Stimulated activated naive CD4-positive, alpha-beta T cell treated with Interleukin-2 at 50 U/mL for 16 hours (primary cell): ENCODE measurements around the gene SH3BP5L.

ENCODE experiments used
- DNase-seq: peaks from one replicate; lab custom pipeline; 2025; lab: John Stamatoyannopoulos, UW

Gene SH3BP5L

DNA sequence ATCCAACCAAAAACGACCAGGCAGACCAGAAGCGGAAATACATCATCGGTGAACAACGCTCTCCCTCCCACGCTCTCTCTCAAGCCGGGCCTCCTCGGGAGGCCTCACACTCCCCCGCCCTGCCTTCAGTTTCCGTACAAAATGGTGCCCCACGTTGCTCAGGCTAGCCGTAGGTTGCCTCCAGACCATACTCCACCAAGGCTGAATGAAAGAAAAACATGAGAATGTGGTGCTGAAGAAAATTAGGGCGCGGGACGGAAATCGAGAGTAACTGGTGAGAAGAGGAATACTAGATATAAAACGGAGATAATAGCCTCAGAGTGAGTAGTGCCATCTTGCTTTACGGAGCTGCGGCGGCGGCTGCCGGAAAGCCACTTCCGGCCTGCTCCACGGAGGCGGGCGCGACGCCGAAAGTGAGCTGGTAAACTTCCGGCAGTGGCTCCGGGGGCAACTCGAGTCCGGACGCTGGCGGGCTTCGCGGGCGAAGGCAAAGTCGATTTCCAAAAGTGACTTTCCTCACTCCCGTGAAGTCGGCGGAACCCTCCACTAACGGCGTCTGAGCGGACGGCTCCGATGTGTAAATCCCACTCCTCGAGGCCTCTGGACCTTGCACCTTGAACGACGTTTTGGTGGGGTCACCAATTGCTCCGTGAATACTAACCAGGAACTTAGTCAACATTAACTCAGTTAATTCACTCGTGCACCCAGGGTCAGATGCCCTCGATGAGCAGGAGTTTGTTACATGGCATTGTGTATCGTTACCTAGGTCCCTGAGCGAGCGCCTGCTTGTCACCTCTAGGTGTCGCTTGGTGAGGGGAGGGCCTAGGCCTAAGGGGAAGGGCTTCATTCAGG lies at the start of gene SH3BP5L:
Gene SH3BP5L (minus strand): TSS at position 7 of the 852 bp plus-strand sequence. CDS start 980 bp downstream, outside the sequence.
- DNase-seq = peak; percentile 90

DNA sequence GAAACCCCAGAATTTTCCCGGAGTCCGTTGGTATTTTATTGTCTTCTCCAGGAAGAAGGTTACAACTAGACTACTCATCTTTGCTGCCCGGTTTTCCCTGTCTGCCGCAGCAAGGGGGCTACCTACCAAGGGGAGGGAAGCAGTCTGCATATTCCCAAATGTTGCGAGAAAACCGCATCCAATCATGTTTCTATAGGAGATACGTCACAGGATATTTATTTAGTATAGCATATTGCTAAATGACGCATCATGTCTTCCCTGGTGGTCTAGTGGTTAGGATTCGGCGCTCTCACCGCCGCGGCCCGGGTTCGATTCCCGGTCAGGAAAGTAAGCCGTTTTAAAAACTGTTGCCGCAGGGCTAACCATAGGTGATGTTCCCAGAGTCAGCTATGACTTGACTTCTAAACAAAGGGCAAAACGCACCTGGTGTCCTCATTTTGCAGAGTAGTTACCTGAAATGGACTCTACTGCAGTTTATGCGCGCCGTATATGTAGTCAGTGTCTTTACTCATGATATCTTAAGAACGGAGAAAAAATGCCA lies 48.3 kb upstream of the SH3BP5L start:
- DNase-seq = peak; percentile 64

DNA sequence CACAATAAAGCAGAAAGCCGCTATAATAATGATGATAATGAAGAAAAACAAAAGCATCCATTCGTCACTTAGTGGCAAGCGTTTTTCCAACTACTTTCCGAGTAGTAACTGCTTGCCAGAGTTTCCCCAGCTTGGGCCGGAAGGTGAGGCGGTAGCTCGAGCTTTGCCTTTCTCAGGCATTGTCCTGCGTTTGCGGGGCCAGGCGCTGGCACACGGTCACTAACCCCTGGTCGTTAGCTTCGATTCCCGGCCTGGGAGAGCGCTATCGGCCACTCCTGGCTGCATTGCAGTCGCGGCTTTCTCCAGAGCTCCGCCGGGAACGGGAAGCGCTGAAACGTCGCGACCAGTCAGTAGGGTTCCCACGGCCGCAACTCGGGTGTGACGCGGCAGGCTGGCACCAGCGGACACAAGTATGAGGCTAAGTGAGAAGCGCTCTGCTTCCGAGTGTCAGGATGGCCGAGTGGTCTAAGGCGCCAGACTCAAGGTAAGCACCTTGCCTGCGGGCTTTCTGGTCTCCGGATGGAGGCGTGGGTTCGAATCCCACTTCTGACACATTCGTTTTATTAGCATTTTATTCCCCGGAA lies 47.8 kb upstream of the SH3BP5L start:
- peak; percentile 87 for DNase-seq

DNA sequence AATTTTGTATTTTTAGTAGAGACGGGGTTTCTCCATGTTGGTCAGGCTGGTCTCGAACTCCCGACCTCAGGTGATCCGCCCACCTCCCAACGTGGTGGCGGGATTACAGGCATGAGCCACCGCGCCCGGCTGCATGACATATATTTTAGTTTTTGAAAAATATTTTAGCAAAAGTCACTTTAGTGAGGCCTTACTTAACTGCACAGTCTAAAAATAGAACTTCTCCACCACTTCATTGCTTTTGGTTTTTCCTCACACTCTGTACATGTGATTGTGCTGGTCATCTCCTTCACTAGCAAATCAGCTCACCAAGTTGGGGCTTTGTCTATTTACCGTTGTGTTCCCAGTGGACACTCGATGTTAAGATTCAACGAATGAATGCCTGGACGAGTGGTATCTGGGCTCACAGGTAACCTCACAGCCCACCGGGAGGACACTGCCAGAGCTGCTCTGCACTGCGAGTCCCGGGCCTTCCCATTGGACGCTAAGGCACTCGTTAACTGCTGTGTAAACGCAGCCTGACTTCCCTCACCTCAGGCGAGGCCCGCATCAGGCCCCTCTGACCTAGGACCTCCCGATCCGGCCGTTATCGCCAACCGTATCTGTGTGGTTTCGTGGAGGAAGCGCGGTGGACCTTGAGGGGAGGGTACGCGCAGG lies 47.2 kb upstream of the SH3BP5L start:
- DNase-seq = peak; percentile 23

DNA sequence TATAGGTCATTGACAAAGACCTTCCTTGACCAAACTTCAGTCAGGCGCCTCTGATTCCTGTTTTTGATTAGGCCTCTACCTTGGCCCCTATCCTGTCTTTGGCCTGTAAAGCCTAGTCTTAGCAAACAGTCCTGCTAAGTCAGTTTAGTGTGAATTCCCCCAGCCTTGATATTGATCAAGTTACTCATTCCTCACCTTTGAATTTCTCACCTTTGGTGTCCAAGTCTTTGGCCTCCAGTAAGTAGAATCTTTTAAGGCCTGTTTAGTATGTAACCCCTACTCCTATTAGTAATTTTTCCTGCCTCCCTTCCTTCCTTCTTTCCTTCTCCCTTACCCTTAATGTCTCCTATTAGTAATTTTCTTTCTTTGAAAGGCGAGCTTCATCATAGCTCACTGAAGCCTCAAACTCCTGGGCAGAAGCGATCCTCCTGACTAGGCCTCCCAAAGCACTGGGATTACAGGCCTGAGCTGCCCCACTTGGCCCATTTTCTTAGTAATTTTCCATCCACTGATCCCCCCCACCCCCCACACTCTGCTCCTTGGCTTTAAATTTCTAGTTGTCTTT lies 46.2 kb upstream of the SH3BP5L start:
- no peak for DNase-seq

DNA sequence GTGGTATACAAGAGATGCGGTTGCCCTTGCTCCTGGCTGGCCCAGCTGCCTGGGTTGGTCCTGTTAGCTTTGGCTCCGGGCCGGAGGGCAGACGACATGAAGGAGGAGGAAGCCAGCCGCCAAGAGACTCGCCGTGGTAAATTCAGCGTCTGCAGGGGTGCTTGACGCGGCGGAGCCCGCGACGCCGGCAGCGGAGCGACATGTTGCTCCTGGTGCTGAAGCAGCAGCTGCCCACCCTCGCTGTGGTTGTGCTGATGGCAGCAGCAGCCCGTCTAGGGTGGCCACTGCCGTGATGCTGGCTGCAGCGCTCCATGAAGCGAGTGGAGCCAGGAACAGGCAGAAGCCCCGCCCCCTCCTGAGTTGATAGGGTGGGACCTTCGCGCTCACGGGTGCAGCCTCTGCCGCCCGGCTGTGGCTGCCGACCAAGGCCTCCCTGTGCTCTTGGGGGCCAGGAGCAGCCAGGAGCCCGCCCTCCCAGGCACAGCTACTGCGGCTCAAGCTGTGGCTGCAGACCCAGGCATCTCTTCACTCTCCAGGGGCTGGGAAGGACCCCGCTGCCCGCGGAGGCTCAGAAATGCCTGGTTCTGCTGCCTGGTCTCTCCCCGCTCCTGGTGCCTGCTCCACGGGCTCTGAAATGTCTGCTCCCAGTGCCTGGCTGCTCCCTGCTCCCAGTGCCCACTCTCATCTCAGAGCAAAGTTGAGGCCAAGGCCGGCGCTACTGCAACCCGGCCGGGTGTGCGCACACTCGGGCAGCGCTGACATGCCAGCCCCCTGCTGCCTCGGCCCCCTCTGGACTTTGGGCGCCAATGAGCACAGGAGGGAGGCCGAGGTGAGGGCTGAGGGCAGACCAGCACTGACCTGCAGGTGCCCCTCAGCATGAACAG lies 37.5 kb upstream of the SH3BP5L start:
- peak; percentile 81 for DNase-seq

DNA sequence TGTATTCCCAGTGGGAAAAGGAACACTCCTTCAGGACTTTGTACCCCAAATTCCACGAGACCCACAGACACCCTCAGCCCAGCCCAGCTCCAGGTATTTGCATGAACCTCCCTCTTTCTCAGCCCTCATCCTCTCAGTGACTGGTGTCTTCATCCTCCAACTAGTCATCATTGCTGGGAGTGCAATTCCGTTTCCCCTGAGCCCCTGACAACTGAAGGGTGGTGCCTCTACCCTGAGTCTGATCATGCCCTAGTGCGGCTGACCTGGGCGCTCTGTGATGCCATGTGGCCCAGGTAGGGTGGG lies 36.9 kb upstream of the SH3BP5L start:
- DNase-seq = no peak

DNA sequence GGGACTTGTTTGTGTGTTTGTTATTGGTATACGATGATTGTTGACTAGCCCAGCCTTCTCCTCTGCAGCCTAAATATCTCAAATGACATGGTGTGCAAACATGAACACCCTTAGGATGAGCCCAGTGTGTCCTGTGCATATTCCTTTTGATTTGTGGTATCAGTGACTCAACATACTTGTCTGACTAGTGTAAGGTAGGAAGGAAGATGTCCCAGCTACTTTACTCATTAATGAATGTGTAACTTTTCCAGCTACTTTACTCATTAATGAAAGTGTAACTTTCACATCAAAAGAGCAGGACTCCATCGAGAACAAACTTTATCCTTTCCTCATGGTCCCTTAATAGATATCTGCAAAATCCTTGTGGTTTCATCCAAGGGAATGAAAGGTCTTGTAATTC lies 35.9 kb upstream of the SH3BP5L start:
- no peak for DNase-seq

DNA sequence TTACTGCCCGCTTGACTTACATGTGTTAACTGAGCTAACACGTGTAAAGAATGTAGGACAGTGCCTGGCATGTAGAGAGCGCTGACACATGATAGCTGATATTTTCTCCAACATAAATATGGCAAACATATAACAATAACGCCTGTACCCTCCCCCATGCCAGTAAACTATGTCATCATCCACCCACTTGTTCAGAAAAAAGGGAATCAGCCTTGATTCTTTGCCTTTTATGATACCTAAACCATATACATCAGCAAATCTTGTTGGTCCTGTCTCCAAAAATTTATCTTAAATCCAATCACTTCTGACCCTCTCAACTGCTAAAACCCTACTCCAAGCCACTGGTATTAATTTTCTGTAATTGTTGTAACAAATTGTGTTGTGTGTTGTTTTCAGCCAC lies 34.3 kb upstream of the SH3BP5L start:
- DNase-seq = no peak

DNA sequence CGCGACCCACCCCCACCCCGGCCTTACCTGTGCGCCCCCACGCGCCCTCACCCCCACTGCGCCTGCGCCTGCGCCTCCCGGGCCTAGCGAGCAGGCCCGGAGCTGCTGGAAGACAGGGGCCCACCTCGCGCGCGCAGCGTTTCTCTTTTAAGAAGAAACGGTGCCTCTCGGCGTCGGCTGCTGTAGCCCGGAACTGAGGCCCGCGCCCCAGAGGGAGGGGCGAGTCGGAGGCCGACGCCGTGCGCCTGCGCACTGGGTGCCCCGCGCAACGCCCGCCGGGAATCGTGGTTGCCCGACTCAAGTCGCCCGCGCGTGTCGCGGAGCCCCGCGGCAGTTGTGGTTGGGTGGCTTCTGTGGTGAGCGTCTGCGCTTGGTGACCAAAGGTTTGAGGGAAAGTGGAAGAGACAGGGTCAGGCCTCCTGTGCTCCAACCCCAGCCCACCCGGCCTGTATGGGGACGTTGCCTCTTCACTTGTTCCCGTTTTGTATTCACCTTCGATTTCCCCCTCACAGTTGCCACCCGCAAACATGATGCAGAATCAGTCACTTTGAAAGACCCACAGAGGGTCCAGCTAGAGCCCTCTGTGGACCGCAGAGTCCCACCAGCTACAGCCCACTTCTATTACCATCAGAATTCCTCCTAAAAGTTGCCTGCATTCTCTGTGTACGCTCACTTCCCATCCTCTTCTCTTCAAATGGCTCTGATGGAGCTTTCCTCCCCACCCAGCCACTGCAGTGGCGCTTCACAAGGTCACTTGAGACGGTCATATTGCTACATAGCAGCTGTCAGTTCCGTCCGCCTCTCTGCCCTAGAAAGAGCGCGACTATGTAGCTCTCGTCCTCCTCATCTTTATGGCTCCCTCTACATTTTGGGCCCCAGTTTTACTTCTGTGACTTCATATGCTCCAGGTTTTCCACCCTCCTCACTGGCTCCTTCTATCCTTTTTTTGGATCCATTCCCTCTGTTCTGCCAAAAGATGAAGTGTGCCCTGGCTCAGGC lies 33.5 kb upstream of the SH3BP5L start, which contains the start of gene ZNF692:
Gene ZNF692 (minus strand): TSS at position 195 of the 999 bp plus-strand sequence. CDS start 776 bp downstream, outside the sequence.
- DNase-seq = peak; percentile 95

DNA sequence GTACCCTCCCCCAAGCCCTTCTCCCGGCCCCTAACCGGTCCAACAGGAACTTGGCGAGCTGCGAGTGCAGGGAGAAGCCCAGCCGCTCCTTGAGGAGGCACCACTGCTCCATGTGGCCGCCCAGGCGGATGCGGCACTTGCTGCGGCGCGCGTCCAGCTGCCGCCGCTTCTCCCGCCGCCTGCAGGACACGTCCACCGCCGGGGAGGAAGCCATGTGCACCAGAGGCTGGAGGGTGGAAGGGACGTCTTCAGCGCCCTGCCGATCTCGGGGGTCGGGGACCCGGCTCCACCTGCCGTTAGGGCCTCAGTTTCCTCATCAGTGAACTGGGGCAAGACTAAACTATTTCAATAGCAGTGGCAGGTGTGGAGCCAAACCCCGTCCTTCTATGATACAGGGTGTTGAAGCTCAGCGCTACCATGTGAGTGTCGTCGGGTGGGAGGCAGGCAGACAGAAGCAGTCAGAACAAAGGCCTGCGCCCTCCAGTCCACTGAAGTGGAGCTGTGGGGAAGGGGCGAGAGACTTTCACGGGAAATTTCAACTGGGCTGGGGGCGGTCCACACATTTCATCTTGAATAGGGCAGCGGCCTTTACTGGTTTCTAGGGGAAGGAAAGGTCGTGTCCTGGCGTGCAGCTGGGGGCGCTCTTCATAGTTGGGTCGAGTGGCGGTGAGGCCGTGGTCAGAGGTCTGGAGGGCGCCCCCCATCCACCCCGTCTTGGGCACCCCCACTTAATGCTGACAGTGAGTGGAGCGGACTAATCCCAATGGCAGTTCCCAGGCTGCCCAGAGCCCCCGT lies 32.6 kb upstream of the SH3BP5L start:
- DNase-seq = peak; percentile 28

DNA sequence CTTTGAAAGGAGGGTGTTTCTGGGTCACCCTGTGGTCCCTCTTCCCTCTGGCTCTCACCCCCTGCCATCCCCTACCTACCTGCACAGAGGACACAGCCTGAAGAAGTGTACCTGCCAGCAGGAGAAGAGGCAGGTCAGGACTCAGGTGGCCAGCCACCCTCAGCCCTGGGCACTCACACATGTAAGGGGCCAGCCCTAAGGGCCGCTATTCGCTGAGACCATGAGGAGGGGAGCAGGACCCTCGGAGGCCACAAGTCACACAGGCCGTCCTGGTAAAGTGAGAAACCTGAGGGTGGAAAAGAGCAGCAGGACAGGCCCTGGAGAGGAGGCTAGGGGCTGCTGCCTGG lies 32.0 kb upstream of the SH3BP5L start:
- no peak for DNase-seq

DNA sequence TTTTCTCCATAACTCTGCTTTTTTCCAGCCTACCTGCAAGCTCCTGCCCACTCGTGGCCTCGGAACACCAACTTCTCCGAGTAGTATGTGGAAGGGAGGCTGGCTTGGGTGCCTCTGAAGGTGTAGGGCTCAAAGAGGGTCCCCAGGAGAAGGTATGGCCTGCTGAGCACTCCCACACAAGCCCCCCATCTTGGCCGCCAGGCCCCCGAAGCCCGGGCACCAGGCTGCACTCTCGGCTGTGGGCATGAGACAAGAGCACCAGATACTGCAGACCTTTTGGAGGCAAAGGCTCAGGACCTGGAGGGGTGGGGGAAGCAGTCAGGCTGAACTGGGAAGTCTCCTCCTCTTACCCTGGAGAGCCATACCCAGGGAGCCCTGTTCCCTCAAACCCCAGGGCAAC lies 31.5 kb upstream of the SH3BP5L start:
- no peak for DNase-seq

DNA sequence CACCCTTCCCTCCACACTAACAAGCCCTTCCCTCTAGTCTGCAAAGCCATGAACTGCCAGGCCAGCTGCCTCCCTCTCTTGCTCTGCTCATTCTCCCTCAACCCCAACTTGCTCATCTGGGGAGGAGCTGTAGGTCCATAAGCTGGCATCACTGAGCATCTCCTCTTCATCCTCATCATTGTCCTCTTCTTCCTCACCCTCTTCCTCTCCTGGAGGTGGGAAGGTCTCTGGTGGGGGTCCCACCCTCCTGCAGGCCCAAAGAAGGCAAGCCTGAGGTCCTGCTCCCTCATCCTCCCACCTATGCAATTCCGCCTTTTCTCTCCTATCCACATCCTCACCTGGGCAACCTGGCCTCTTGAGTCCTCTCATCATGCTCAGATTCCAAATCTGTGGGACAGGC lies 30.5 kb upstream of the SH3BP5L start:
- no peak for DNase-seq

DNA sequence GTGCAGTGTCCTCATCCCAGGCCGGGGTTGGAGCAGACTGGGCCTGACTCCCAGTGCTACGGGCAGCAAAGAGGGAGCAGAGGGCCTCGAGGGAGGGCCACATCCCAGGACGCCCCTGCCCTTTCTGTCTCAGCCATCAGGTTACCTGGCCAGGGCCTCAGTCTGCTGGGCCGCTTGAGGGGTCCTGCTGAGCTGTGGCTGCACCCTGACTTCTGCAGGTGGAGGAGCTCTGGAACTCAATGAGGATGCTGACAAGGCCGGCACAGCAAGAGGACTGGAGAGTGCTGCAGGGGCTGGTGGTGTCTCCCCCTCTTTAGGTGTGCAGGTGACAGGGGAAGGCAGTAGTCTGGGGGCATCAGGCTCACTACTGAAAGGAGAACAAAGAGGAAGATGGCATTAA lies 29.9 kb upstream of the SH3BP5L start:
- no peak for DNase-seq

DNA sequence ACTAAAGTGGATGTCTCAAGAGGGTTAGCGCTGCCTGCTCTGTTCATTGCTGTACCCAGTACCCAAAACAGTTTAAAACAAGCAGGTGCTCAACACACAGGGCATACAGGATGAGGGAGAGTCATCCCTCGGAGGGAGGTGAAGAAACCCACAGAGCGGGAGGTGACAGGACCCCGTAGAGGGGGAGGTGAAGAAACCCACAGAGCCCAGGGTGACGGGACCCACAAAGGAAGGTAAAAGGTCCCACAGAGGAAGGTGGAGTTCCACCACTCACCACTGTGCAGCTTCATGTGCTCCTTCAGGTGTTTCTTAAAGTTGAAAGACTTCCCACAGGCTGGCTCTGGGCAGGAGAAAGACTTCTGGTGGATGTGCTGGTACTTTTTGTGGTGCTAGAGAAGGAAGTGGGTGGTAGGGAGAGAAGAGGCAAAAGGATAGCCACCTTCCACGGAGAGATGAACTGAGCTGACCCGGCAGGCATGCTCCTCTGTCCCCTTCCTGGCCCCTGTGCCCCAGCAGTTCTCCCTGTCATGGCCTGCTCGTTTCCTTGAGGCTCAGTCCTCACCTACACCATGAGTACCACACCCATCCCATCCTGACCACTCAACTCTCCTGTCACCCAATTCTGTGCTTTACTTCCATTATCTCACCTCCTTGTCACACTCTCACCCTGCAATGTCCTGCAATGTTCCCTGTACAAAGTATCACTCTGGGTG lies 28.1 kb upstream of the SH3BP5L start:
- DNase-seq = peak; percentile 2

DNA sequence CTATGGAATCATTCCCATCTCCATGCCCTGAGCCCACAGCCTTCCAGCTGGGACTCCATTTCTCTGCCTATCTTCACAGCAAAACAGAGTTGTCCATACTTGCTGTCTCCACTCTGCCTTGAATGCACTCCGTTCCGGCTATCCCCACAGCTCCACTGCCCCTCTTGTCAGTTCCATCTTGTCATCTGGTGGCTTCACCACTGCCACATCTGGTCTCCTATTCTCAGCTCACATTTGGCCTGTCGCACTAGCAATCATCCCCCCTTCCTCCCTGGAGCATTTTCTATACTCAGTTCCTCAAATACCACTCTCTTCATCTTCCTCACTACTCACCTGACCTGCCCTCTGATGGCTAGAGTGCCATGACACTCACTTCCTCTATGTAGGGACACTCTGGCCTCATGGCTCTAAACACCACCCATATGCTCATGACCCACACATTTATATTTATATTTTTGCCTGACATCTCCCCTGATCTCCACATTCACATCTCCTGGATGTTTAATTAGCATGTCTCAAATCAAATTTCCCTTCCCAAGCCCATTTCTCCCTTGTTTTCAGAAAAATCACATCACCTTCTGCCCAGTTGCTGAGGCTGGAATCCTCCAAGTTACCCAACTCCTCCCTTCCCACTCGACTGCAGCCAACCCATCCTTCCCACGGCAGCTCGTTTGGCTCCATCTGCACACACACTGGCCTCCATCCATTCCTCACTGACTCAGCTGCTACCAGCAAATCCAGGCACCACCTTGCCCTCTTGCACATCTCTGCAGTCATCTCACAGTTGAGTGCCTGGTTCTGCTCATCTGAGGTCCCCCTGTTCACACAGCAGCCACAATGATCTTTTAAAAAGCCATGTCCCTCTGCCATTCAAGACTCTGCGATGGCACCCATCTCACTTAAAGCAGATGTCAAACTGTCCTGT lies 27.0 kb upstream of the SH3BP5L start:
- DNase-seq = no peak

DNA sequence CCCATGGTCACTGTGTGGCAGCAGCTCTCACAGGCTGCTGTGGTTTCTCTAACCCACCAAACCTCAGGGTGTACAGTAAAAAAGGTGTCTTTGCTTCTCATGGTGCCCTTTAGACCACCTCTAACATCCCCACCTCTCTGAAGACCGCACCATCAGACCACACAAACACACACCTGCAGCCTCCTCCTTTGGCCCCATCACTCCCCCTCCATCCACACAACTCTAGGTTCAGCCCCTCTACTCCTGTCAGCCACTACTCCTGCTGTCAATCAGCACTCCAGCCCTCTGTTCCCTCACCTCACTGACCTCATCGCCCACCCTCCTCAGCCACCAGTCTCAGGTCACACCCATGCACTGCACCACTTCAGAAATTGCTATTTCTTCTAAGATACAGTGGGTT lies 25.7 kb upstream of the SH3BP5L start:
- DNase-seq = no peak
